Right lung (tissue), 5 donors: ENCODE measurements around the gene CHRNB4. TPM values are rescaled to one million over a fixed set of nuclear protein-coding genes. Genes with fewer than 3 reads are reported as not detected.
"Not testable (repeated sequence)": the region's sequence is repeated elsewhere in the genome, so short reads cannot be mapped to it uniquely, and the experiment has no call there.

ENCODE experiments used
- DNase-seq, 2 donors: peaks; one replicate each; pipeline ENCODE4 v3.0.0-alpha.2; 2013
- polyA plus RNA-seq, 5 donors: library from polyadenylated mRNA; unstranded; fragments of 120-200 nt; gene quantifications; one replicate each; pipeline versions ENCODE4 v1.2.1 to v1.2.3, GENCODE V29; 2013; ENCODE audit warnings: inconsistent platforms in 1 of 5, low replicate concordance in 1 of 5; ENCODE audit not compliant: insufficient read length in 5 of 5, insufficient read depth in 1 of 5

CHRNB4 gene
- polyA plus RNA-seq, 5 donors = 0.21 to 0.42 (median 0.29) TPM

- DNase-seq = no peak
Observed at GRCh38 chr15:78618064-78618463, 22.9 kb downstream of the CHRNB4 start.

GRCh38 chr15:78617516-78617915 lies 23.5 kb downstream of the CHRNB4 start:
- DNase-seq = no peak

DNA sequence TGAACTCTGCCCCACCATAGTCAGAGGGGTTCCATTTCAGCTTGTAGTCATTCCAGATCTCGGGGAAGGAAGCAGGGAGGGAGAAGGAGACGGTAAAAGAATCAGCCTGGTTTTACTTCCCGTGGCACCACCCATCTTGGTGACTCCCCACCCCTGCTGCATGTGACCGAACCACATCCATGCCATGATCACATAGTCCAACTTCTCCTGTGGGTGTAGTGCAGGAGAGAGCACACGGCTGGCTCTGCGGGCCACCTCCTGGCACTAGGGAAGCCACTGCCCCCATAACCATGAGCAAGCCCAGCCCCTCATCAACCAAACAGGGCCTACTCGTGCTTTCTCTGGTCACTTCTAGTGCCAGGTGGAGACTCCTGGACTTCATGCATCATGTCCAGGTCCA lies 23.9 kb downstream of the CHRNB4 start:
- no peak for DNase-seq

DNA sequence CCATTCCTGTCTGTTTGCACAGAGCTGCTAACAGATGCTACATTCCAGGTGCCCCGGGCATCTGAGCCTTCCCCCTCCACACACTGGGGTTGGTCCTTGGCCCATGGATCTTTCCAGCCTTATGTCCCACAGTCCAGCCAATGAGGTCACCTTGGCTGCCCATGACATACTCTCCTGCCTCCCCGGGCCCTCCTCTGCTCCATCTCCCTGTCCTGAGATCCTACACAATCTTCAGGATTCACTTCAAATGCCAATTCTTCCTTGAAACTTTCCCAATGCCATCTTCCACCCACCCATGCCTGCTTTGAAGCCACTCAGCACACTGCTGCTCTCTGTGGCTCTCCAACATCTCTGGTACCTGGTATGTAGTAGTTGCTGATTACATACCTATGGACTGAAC lies 24.5 kb downstream of the CHRNB4 start:
- no peak for DNase-seq

DNA sequence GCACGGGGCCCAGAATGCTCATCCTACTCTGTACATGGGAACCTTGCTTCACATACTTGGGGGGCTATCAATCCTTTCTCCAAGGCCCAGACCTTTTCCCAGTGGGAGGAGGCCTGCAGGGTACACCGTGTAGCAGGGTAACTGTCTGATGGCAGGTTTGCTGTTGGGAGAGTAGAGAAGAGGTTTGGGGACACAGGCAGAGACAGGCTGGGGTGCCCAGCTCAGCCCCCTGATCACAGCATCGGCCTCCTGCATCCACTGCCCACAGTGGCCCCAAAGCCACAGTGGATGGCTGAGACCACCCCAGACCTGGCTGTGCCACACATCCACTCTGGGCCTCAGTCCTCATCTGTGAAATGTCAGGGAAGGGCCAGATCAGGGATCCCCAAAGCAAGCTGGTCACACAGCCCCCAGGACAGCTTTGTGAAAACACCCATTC lies 25.8 kb downstream of the CHRNB4 start:
- DNase-seq = no peak

DNA sequence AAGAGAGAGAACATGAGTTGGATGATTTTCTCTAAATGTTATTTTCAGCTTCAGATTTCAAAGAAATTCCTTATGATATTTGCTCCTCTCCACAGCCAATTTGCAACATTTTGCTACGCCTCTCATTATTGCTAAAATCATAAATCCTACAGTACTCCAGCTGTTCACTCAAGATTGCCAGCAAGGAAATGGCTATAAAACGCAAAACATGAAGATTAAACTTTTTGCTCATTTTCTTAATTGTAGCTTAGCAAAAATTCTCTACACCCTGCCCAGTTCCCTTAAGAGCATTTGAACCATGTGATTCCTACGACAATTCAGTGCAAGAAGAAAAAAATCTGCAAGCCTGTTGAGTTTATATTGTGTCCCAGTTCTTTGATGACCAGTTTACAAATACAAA lies 27.0 kb downstream of the CHRNB4 start:
- DNase-seq = no peak

DNA sequence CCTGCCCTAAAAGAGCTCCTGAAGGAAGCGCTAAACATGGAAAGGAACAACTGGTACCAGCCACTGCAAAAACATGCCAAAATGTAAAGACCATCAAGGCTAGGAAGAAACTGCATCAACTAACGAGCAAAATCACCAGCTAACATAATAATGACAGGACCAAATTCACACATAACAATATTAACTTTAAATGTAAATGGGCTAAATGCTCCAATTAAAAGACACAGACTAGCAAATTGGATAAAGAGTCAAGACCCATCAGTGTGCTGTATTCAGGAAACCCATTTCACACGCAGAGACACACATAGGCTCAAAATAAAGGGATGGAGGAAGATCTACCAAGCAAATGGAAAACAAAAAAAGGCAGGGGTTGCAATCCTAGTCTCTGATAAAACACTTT lies 31.5 kb downstream of the CHRNB4 start:
- not testable (repeated sequence) for DNase-seq

- no peak for DNase-seq
Observed at GRCh38 chr15:78605680-78606079, 35.3 kb downstream of the CHRNB4 start.

DNA sequence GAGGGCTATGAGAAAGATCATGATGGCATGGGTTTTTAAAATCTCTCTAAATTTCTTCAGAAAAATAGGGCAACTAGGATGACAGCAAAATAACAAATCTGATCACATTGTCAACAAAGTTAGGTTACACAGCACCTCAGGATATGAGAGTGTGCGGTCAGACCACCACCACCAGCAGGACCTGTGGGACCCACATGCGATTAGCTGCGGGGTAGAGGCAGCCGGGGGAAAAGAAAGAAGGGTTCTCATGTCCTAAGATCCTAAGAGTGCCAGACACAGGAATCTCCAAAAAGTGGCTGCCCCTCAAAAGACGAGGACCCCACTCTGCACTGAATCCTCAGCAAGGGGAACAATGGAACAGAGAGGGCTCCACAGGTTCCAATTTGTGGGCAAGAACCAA lies 35.8 kb downstream of the CHRNB4 start:
- DNase-seq = no peak

DNA sequence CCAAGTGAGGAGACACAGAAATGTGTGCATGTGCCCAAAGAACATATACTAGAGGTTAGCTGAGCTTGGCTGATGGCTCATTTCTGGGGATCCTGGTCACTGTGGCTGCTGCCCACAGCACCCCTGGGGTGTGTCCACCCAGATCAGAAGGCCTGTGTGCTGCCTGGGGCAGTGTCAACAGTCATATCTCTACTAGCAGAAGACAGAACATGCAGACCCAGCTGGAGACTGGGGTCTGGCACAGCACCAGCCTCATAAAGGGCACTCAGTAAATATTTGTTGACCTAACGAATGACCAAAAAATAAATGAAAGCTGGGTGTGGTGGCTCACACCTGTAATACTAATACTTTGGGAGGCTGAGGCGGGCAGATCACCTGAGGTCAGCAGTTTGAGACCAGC lies 36.6 kb downstream of the CHRNB4 start:
- no peak for DNase-seq

DNA sequence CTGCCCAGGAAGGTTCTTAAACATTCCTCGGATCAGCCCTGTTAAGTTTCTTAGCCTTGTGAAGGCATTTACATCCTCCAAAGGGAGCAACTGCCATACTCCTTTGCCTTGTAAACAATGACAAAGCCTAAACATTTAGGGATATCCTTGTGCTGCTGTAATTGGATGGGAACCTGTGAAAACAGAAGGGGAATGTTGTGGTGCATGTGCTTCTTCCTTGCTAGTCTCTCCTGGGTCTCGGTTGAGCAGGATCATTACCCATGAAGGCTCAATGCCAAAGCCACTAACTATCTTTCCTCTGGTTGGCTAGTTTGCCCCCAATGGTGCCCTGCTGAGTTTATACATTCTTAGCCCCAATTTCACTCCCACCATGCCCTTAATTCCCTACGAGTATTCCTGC lies 37.5 kb downstream of the CHRNB4 start:
- no peak for DNase-seq

GRCh38 chr15:78599189-78599588 lies 41.8 kb downstream of the CHRNB4 start:
- no peak for DNase-seq

DNA sequence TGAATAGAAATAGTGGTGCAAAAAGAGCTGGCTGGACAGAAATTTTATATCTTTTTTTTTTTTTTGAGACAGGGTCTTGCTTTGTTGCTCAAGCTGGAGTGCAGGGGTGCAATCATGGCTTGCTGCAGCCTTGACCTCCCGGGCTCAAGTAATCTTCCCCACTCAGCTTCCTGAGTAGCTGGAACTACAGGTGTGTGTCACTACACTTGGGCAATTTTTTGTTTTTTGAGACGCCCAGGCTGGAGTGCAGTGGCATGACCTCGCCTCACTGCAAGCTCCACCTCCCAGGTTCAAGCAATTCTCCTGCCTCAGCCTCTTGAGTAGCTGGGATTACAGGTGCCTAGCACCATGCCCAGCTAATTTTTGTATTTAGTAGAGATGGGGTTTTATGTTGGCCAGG lies 42.7 kb downstream of the CHRNB4 start:
- DNase-seq = no peak

DNA sequence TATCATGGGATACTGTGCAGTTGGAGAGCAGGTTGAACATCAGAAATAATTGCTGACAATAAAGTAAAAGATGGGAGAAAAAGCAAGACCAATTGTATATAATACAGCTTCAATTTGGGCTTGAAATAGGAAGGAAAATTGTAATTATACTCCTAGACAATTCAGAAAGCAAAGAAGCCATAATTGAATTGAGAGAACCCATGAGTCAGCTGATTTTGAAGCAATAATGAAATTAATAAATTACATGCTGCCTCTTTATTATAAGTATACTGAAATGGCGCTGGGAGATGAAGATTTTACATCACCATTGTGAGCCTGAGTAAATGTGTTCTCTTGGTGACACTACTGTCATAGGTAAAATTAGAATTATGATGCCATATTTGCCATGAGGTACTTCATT lies 43.4 kb downstream of the CHRNB4 start:
- no peak for DNase-seq

- DNase-seq = no peak
Observed at GRCh38 chr15:78574944-78575343, 66.1 kb downstream of the CHRNB4 start.

Other genes with a start within 250 kb of the CHRNB4 start
- 10 to 100 TPM; 45.2 to 83.6 (median 71.8) TPM for gene IREB2, start 203.0 kb downstream of the CHRNB4 start, polyA plus RNA-seq
- gene HYKK, start 133.6 kb downstream of the CHRNB4 start, polyA plus RNA-seq = 1 to 10 TPM; 4.3 to 6.9 (median 6.1) TPM
- 100 to 1,000 TPM; 204 to 270 (median 230) TPM for gene PSMA4, start 100.8 kb downstream of the CHRNB4 start, polyA plus RNA-seq
- 1 to 10 TPM; 1.2 to 3.2 (median 2.5) TPM for gene CHRNA5, start 75.7 kb downstream of the CHRNB4 start, polyA plus RNA-seq
- gene CHRNA3, start 20.2 kb downstream of the CHRNB4 start, polyA plus RNA-seq = under 1 TPM; 0.14 to 0.95 (median 0.29) TPM
- 10 to 100 TPM; 25.5 to 47.2 (median 34.1) TPM for gene ADAMTS7, start 170.3 kb upstream of the CHRNB4 start, polyA plus RNA-seq
- gene MORF4L1, start 231.7 kb upstream of the CHRNB4 start, polyA plus RNA-seq = 100 to 1,000 TPM; 694 to 853 (median 735) TPM